A204.1 (cell line): Measurements from ENCODE around the gene ARHGEF1.

Experiments used
- FAIRE-seq: peaks from 2 replicates; lab custom pipeline; 2012; peaks lifted over from hg19 to GRCh38; lab: Jason Lieb, UNC

The ARHGEF1 gene, protein sequence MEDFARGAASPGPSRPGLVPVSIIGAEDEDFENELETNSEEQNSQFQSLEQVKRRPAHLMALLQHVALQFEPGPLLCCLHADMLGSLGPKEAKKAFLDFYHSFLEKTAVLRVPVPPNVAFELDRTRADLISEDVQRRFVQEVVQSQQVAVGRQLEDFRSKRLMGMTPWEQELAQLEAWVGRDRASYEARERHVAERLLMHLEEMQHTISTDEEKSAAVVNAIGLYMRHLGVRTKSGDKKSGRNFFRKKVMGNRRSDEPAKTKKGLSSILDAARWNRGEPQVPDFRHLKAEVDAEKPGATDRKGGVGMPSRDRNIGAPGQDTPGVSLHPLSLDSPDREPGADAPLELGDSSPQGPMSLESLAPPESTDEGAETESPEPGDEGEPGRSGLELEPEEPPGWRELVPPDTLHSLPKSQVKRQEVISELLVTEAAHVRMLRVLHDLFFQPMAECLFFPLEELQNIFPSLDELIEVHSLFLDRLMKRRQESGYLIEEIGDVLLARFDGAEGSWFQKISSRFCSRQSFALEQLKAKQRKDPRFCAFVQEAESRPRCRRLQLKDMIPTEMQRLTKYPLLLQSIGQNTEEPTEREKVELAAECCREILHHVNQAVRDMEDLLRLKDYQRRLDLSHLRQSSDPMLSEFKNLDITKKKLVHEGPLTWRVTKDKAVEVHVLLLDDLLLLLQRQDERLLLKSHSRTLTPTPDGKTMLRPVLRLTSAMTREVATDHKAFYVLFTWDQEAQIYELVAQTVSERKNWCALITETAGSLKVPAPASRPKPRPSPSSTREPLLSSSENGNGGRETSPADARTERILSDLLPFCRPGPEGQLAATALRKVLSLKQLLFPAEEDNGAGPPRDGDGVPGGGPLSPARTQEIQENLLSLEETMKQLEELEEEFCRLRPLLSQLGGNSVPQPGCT

DNA sequence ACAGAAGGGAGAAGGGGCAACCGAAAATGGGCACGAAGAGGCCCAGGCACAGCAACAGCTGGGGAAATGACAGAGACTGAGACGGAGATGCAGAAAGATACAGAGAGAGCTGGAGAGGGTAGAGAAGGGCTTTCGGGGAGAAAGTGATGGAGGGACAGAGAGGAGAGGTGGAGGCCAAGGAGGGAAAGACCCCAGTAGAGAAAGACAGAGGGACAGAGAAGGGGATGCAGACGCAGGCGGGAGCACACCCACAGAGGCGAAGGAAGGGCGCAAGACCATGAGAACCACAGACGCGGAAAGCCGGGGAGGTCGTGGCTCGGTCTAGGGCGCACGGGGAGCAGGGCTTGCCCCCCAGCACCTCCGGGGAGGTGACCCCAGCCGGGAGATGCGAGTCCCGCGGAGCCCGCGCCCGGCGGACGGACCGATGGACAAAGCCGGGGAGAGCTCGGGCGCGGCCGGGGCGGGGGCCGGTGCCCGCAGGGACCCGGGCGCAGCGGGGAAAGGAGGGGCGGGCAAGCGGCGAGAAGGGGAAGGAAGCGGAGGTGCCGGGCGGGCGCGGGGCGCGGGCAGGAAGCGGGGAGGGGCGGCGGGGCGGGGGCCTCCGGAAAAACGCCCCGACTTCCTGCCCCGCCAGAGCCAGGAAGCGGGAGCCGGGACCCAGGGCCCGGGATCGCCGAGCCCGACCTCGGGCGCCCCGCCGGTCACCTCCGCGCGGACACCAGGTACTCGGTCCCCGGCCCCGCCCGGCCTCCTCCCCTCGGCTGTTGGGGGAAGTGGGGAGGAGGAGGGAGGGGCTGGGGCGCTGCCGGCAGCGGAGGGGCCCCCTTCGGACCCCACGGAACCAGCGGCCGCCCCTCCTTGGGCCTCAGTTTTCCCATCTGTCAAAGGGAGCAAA lies at the start of gene ARHGEF1:
Gene ARHGEF1 (plus strand): TSS at position 617 of the 895 bp plus-strand sequence. CDS start 4,899 bp downstream, outside the sequence.
- FAIRE-seq, result no peak

DNA sequence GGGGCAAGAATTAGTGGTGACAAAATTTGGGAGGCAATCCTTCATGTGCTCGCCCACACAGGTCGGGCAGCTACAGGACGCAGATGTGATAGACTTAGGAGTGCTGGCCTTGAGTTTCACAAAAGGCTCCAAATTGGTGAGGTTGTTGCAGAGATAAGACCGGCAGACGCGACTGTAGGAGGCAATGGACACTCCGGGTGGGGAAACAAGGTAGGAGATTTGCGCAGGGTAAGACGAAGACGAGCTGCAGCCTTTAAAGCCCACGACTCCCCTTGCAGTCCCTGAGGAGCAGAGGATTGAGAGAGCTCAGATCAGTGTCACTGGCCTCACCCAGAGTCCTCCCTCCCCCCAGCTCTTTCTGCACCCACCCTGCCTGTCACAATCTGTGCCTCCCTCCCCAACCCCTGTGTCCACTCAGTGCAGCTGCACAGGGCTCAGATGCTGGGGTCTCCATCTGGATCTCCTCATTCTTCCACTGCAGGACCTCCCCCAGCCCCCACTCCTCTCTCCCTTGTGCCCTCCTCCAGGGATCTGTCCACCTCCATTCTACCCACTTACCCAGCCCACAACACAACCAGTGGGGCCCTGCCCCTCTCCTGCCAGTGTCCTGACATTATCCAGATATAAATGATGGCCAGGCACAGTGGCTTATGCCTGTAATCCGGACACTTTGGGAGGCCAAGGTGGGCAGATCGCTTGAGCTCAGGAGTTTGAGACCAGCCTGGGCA lies 44.8 kb upstream of the ARHGEF1 start:
- FAIRE-seq, result no peak

DNA sequence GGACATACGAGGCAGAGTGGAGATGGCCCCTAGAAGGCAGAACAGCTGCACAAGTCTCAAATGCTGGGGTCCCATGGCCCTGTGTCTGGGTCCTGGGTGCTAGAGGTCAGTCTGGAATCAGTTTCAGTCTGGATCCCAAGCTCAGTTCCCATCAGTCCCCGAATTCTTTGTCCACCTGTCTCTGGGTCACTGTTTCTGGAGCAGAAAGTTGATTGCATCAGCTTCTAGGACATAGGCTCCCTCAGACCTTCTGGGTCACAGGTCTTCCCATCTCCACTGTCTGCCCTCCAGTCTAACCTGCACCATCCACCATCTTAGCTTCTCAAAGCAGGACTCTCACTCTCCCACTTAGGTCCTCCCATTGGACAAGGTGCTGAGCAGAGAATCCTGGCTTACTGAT lies 43.8 kb upstream of the ARHGEF1 start:
- no peak for FAIRE-seq

- no peak for FAIRE-seq
These were observed 39.6 kb upstream of the ARHGEF1 start for GRCh38 chr19:41843371-41843770.

GRCh38 chr19:41844601-41845000 lies 38.4 kb upstream of the ARHGEF1 start, which contains the start of gene LYPD4:
LYPD4 (minus strand) TSS chr19:41844683; CDS start chr19:41839285, 5,398 bp downstream.
- FAIRE-seq, result no peak

GRCh38 chr19:41845001-41845050 lies 38.2 kb upstream of the ARHGEF1 start, which contains the start of gene DMRTC2:
DMRTC2 (plus strand) TSS chr19:41845042; CDS start chr19:41847429, 2,387 bp downstream.
- no peak for FAIRE-seq

- no peak for FAIRE-seq
These were observed 37.9 kb upstream of the ARHGEF1 start for GRCh38 chr19:41845051-41845590.

- FAIRE-seq, result no peak
These were observed 35.5 kb upstream of the ARHGEF1 start for GRCh38 chr19:41847351-41848105.

GRCh38 chr19:41848666-41849065 lies 34.3 kb upstream of the ARHGEF1 start:
- FAIRE-seq, result no peak

DNA sequence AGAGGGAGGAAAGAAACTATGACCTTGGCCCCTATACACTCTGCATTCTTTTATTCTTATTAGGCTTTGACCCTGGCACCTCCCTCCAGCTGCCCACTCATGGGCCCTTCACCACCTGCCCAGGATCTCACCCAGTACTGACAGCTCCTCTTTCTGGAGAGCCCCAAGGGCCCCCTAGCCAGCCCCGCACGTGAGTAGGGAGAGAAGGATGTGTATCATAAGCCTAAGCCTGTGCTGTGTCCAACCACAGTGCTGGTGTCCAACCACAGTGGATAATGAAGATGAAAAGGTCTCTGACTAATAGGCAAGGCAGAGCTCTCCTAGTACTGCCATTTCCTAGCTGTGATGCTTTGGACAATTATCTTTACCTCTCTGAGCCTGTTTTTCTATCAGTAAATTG lies 33.9 kb upstream of the ARHGEF1 start:
- no peak for FAIRE-seq

- no peak for FAIRE-seq
These were observed 32.6 kb upstream of the ARHGEF1 start for GRCh38 chr19:41850381-41850780.

DNA sequence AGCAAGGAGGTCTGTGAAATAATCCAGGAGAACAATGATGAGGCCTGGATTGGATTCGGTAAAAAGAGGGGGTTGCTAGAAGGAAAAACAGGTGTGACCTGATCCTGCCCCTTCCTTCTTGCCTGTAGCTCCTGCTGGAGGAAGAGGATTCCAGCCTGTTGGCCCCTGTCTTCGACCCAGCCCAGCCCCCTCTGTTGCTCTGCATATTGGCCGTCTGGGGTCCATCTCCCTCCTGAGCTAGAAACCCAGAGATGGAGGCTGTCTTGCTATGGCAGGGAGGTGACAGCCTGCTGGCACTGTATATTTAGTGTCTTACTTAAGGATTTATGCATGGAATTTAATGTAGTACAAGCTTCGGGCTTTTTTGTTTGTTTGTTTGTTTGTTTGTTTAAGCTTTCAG lies 31.5 kb upstream of the ARHGEF1 start:
- FAIRE-seq, result no peak

DNA sequence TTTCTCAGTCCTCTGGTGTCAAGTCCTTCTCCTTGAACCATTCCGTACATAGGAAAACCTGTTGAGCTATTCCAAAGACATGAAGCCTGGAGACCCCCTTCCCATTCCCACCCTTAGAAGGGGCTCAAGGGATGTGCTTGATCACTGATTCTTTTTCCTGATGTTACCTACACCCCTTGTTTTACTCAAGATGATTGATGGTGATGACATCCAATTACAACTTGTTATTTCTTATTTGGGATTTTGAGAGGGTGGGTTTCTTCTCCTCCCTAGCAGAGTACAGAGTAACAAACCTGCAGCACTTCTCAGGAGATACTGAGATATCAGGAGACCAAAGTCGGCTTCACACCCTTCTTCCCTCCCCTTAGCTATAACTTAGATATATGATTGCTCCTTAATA lies 29.6 kb upstream of the ARHGEF1 start:
- FAIRE-seq, result no peak

GRCh38 chr19:41853768-41854167 lies 29.2 kb upstream of the ARHGEF1 start:
- FAIRE-seq, result no peak

GRCh38 chr19:41859213-41859617 lies 23.8 kb upstream of the ARHGEF1 start:
- no peak for FAIRE-seq

DNA sequence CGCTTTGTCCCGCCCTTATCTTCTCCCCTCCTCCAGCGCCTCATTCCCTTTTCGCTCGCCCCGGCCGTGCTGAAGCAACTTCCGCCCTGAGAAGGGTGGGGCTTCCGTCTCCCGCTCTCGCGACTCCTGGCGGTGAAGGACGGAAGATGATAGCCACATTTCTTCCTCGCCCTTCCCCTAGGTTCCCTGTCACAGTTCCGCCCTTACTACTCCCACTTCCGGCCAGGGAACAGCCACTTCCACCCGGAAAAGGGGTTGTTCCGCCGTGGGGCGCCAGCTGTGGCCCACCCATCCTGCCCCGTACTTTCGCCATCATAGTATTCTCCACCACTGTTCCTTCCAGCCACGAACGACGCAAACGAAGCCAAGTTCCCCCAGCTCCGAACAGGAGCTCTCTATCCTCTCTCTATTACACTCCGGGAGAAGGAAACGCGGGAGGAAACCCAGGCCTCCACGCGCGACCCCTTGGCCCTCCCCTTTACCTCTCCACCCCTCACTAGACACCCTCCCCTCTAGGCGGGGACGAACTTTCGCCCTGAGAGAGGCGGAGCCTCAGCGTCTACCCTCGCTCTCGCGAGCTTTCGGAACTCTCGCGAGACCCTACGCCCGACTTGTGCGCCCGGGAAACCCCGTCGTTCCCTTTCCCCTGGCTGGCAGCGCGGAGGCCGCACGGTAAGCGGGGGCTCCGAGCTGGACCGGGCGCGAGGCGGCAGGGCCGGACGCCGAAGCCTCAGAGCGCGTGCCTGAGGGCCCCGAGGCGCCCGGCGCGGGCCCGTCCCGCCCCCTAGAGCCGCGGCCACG lies 23.2 kb upstream of the ARHGEF1 start, which contains the start of gene RPS19:
Gene RPS19 (plus strand): TSS at position 638 of the 801 bp plus-strand sequence. CDS start 520 bp downstream, outside the sequence.
- peak; percentile 99 for FAIRE-seq

DNA sequence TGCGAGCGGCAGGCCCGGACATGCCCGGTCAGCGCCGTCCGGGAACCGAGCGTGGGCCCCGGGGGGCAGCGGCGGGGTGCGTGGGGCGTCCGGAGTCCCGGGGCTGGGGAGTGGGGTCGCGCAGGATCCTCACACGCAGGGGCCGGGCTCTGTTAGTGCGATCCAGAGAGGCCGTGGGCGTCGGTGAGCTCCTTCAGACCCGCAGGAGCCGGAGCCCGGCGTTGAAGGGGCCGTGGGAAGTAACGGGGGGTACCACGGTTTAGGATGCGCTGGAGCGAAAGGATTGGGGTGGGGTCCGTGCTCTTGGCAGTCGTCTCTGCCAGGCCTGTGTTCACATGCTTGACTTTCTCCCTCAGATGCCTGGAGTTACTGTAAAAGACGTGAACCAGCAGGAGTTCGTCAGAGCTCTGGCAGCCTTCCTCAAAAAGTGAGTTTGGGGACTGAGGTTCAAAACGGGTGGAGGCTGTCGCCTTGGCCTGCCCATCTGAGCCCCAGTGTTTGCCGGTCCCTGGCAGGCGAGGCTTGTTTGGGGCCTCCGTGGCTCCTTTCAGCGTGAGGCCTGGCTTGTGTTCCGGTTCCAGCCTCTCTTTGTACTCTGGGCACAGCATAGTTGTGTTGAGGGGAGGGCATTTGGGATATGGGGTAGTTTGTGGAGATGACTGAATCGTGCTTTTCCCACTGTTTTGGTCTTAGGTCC lies 22.4 kb upstream of the ARHGEF1 start:
- no peak for FAIRE-seq

DNA sequence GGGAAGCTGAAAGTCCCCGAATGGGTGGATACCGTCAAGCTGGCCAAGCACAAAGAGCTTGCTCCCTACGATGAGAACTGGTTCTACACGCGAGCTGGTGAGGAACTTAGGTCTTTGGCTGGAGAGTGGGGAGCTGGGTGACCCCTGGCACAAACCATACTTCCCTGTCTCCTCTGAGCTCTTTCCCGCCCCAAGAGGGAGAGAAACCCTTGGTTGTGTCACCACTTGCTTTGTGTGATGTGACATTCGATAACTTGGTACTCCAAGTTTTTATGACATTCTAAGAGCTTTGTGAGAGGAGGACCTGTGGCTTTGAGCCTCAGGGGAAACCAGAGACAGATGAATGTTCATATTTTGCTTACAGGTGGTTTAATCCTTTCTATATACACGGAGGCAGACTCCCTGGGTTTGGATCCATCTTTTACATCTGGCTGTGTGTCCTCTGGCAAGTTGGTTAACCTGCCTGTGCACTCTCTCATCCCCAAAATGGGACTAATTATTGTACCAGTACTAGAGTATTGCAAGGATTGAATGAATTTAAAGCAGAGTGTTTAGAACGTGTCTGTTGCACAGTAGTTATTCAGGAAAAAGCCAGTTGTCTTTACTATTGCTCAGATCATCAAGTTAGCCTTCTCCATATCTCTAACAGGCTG lies 21.7 kb upstream of the ARHGEF1 start:
- no peak for FAIRE-seq

GRCh38 chr19:41861846-41862245 lies 21.1 kb upstream of the ARHGEF1 start:
- no peak for FAIRE-seq
